ENCODE data around the gene LRRC28. TPM values are rescaled to one million over a fixed set of nuclear protein-coding genes. Genes with fewer than 3 reads are reported as not detected.

Gene LRRC28
- total and polyA plus RNA-seq, 10 of the 15 experiments (the other 5 are each of a cell fraction or from before 2014, with no cell fraction given): 21.3 to 54.9 (median 27.7) TPM

- Histone ChIP-seq H4K20me1 (ENCODE audit: control insufficient read depth, insufficient read depth) (no peaks in the 10 kb centered on the region), H3K79me2 (ENCODE audit: control insufficient read depth, insufficient read depth, low read length) (peaks cover 6% of the 10 kb centered on the region), H3K4me1 (ENCODE audit: control insufficient read depth, insufficient read depth, low read length) (peaks cover 9% of the 10 kb centered on the region), H3K9ac (ENCODE audit: control insufficient read depth, insufficient read depth, low read length) (no peak overlapping the region), H3K27me3 (replicated peaks in 1 of 2; ENCODE audit: control insufficient read depth in 2 of 2, insufficient read depth in 2 of 2, low read length in 1 of 2) (no peaks in the 10 kb centered on the region), H3K36me3 (ENCODE audit: control insufficient read depth in 2 of 2, insufficient read depth in 2 of 2, low read length in 1 of 2) (no peaks in the 10 kb centered on the region), H3K27ac (ENCODE audit: control insufficient read depth, insufficient read depth) (no peak overlapping the region), H3K4me3 (no peak overlapping the region), H2AFZ (ENCODE audit: control insufficient read depth, low read depth, low read length) (no peak overlapping the region), H3K4me2 (ENCODE audit: control insufficient read depth, insufficient read depth) (no peak overlapping the region), H3K9me3 (replicated peaks; ENCODE audit: control insufficient read depth, insufficient read depth, low read length) (no peaks in the 10 kb centered on the region)
- ChIA-PET CTCF (no interaction called here), POLR2A (interaction anchor here (0.9 kb wide), 1 partner anchor 10 kb away, joined by 6 read pairs; no protein-coding TSS in a partner anchor), RAD21 (ENCODE audit: unreplicated experiment) (interaction anchor here (1.1 to 1.4 kb wide), 2 partner anchors 10 to 489 kb away, joined by 4 to 5 read pairs; partner anchors contain the start of gene LYSMD4), SMC1A (ENCODE audit: uncharacterized antibody, unreplicated experiment) (interaction anchor here (1.1 kb wide), 1 partner anchor 29 kb away, joined by 3 read pairs; no protein-coding TSS in a partner anchor)
- WGBS (ENCODE audit: insufficient coverage, insufficient replicate concordance, low lambda C conversion rate, missing lambda C conversion rate): 94% methylated on average over 4 of the region's 4 CpGs
- TF ChIP-seq YY1 (IDR thresholded peaks at IDR 0.05; ENCODE audit: low read depth, low read length): no peak
- no peak for TF ChIP-seq POLR2AphosphoS2 (IDR thresholded peaks at IDR 0.05; ENCODE audit: low read depth, low read length)
- TF ChIP-seq EZH2 (IDR thresholded peaks at IDR 0.05; ENCODE audit: borderline replicate concordance, control insufficient read depth, low read depth, low read length): no peak
- no peak for ATAC-seq
- in situ Hi-C loops (cut with MboI) (no loop called here), intact Hi-C loops (cut with micrococcal nuclease; ENCODE audit: unreplicated experiment) (no loop called here)
- BruUV-seq (replicated peaks): no TSS peak
- DNase-seq (ENCODE audit: low read depth, low spot score): no peak
- FAIRE-seq: no peak
Measured at GRCh38 chr15:99244306-99244705, 7.0 kb upstream of the LRRC28 start.

- ATAC-seq (no peak), DNase-seq (ENCODE audit: low read depth, low spot score) (no peak), FAIRE-seq (no peak)
- WGBS (ENCODE audit: insufficient coverage, insufficient replicate concordance, low lambda C conversion rate, missing lambda C conversion rate): 16% methylated on average over 3 of the region's 3 CpGs
- Histone ChIP-seq H3K36me3 (ENCODE audit: control insufficient read depth in 2 of 2, insufficient read depth in 2 of 2, low read length in 1 of 2) (no peaks in the 10 kb centered on the region), H3K9ac (ENCODE audit: control insufficient read depth, insufficient read depth, low read length) (no peak overlapping the region), H3K79me2 (ENCODE audit: control insufficient read depth, insufficient read depth, low read length) (peaks cover 21% of the 10 kb centered on the region), H3K27me3 (replicated peaks in 1 of 2; ENCODE audit: control insufficient read depth in 2 of 2, insufficient read depth in 2 of 2, low read length in 1 of 2) (no peaks in the 10 kb centered on the region), H4K20me1 (ENCODE audit: control insufficient read depth, insufficient read depth) (no peaks in the 10 kb centered on the region), H2AFZ (ENCODE audit: control insufficient read depth, low read depth, low read length) (no peak overlapping the region), H3K4me2 (ENCODE audit: control insufficient read depth, insufficient read depth) (0 out of 2 replicates have a peak overlapping the region, but pooled peaks have one; percentile 47), H3K4me1 (ENCODE audit: control insufficient read depth, insufficient read depth, low read length) (no peaks in the 10 kb centered on the region), H3K4me3 (no peak overlapping the region), H3K27ac (ENCODE audit: control insufficient read depth, insufficient read depth) (no peak overlapping the region), H3K9me3 (replicated peaks; ENCODE audit: control insufficient read depth, insufficient read depth, low read length) (no peaks in the 10 kb centered on the region)
- BruUV-seq (replicated peaks): no TSS peak
- intact Hi-C loops (cut with micrococcal nuclease; ENCODE audit: unreplicated experiment) (no loop called here), in situ Hi-C loops (cut with MboI) (no loop called here)
- ChIA-PET CTCF (interaction anchor here (1.1 kb wide), 1 partner anchor 295 kb away, joined by 3 read pairs; no protein-coding TSS in a partner anchor), RAD21 (ENCODE audit: unreplicated experiment) (no interaction called here), POLR2A (interaction anchor here (0.6 kb wide), 1 partner anchor 475 kb away, joined by 3 read pairs; no protein-coding TSS in a partner anchor), SMC1A (ENCODE audit: uncharacterized antibody, unreplicated experiment) (interaction anchor here (1.9 kb wide), 1 partner anchor 457 kb away, joined by 5 read pairs; no protein-coding TSS in a partner anchor)
- TF ChIP-seq MTA2 (IDR thresholded peaks at IDR 0.05; ENCODE audit: low read depth) (no peak), WRNIP1 (IDR thresholded peaks at IDR 0.05; ENCODE audit: borderline replicate concordance, low read depth, low read length) (no peak), MXI1 (IDR thresholded peaks at IDR 0.05; ENCODE audit: low read depth, low read length) (no peak), RCOR1 (conservative IDR thresholded peaks at IDR 0.05; ENCODE audit: low read depth, low read length) (no peak), POLR2A (IDR thresholded peaks at IDR 0.05; ENCODE audit: low read depth, low read length) (no peak), RBBP5 (conservative IDR thresholded peaks at IDR 0.05) (no peak), EED (IDR thresholded peaks at IDR 0.05; ENCODE audit: low read depth) (no peak), ZNF24 (IDR thresholded peaks at IDR 0.05) (no peak), FOS (IDR thresholded peaks at IDR 0.05; ENCODE audit: borderline replicate concordance, extremely low read depth, insufficient read length) (no peak), RELB (IDR thresholded peaks at IDR 0.05; ENCODE audit: low read depth) (no peak), SPI1 (IDR thresholded peaks at IDR 0.05; ENCODE audit: borderline replicate concordance, insufficient read depth, low read depth, low read length) (no peak), PBX3 (IDR thresholded peaks at IDR 0.05; ENCODE audit: insufficient replicate concordance, low read depth, low read length) (no peak)
Measured at GRCh38 chr15:99247062-99247461, 4.2 kb upstream of the LRRC28 start.
